Astrocyte of the spinal cord (primary cell): ENCODE results near the gene CTNNA2.

ENCODE experiments used
- DNase-seq: peaks from one replicate; pipeline ENCODE4 v3.0.0; 2011; ENCODE audit warnings: low read depth, low spot score
- H3K4me3 ChIP-seq: 2 replicates; pipeline ENCODE4 v1.5.1; 2011; ENCODE audit warnings: low read depth, mild to moderate bottlenecking, low read length, moderate library complexity
- CTCF ChIP-seq: IDR thresholded peaks from 2 replicates; pipeline ENCODE4 v1.5.1; 2012; ENCODE audit warnings: low read depth, mild to moderate bottlenecking, low read length, inconsistent platforms
- in situ Hi-C: cut with HindIII; loops from 2 replicates; pipeline ENCODE4 v1.10.0; 2017; ENCODE audit warnings: low sequenced_read_pairs

CTNNA2 gene

GRCh38 chr2:80258793-80259192, 745.9 kb downstream of the CTNNA2 start:
- no peak for DNase-seq
- H3K4me3 ChIP-seq = no peak overlapping the region
- in situ Hi-C loops = no loop called here
- TF ChIP-seq CTCF = no peak

- in situ Hi-C loops = no loop called here
Observed at GRCh38 chr2:80259292-80259691, 746.4 kb downstream of the CTNNA2 start.

GRCh38 chr2:80266231-80266630, 753.4 kb downstream of the CTNNA2 start:
- no peak for TF ChIP-seq CTCF
- H3K4me3 ChIP-seq = no peak overlapping the region
- in situ Hi-C loops = no loop called here
- DNase-seq = no peak

More at GRCh38 chr2:80259292-80259691, 746.4 kb downstream of the CTNNA2 start:
- no peak for TF ChIP-seq CTCF
- H3K4me3 ChIP-seq = no peak overlapping the region
- DNase-seq = no peak

GRCh38 chr2:80269806-80270205, 757.0 kb downstream of the CTNNA2 start:
- in situ Hi-C loops = no loop called here

GRCh38 chr2:80280598-80280997, 767.7 kb downstream of the CTNNA2 start:
- no peak for TF ChIP-seq CTCF
- DNase-seq = no peak
- in situ Hi-C loops = no loop called here
- H3K4me3 ChIP-seq = no peak overlapping the region

More at GRCh38 chr2:80269806-80270205, 757.0 kb downstream of the CTNNA2 start:
- no peak for TF ChIP-seq CTCF
- H3K4me3 ChIP-seq = no peak overlapping the region
- DNase-seq = no peak

- no peak for TF ChIP-seq CTCF
- H3K4me3 ChIP-seq = no peak overlapping the region
- DNase-seq = no peak
- in situ Hi-C loops = no loop called here
Observed at GRCh38 chr2:80281049-80281448, 768.2 kb downstream of the CTNNA2 start.

GRCh38 chr2:80288576-80288975, 775.7 kb downstream of the CTNNA2 start:
- no peak for DNase-seq
- no peak for TF ChIP-seq CTCF
- in situ Hi-C loops = no loop called here
- no peak overlapping the region for H3K4me3 ChIP-seq
